Measurements from ENCODE around the gene RFNG.

Gene RFNG

DNA sequence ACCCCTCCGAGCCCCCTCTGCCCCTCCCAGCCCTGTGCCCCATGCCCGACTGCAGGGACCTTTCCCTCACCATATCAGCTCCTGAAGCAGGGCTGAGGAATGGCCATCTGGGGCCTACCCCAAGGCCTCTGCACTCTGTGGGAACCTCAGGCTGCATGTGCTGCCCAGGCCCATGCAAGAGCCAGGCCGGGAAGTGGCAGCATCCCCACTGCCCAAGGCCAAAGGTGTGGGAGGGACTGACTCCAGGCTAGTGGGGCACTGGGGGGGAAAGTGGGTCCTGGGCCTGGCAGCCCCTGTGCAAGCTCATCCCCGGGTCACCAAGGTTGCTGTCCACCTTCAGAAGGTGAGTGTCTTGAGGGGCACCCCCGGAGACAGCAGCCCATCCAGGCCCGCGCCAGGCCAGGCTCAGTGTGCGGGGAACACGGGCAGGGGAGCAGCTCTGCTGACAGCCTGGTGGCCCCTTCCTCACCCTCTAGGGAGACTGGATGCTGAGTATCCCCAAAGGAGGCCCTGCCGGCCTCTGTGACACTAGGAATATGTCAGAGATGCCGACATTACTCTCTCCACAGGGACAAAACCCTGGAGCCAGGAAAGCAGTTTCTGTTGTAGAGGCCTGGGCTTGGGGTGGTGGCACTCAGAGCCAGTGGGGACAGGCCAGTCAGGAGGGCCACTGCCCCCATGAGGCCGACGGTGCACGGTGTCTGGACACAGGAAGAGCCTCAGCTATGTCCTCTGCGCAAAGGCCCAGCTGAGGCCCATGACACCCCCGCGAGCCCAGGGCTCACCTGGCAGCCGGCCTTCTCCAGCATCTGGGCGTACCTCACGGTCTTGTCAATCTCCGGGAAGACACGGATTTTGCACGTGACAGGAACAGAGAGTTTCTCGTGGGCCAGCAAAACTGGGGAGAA is 10.7 kb upstream of the RFNG start:
- Histone ChIP-seq H3K4me3 (ENCODE audit: insufficient read depth, low read depth, low read length, poor library complexity, severe bottlenecking) (no peak overlapping the region), H3K36me3 (ENCODE audit: control insufficient read depth, insufficient read depth, low read length) (peaks cover 56% of the 10 kb centered on the region)

DNA sequence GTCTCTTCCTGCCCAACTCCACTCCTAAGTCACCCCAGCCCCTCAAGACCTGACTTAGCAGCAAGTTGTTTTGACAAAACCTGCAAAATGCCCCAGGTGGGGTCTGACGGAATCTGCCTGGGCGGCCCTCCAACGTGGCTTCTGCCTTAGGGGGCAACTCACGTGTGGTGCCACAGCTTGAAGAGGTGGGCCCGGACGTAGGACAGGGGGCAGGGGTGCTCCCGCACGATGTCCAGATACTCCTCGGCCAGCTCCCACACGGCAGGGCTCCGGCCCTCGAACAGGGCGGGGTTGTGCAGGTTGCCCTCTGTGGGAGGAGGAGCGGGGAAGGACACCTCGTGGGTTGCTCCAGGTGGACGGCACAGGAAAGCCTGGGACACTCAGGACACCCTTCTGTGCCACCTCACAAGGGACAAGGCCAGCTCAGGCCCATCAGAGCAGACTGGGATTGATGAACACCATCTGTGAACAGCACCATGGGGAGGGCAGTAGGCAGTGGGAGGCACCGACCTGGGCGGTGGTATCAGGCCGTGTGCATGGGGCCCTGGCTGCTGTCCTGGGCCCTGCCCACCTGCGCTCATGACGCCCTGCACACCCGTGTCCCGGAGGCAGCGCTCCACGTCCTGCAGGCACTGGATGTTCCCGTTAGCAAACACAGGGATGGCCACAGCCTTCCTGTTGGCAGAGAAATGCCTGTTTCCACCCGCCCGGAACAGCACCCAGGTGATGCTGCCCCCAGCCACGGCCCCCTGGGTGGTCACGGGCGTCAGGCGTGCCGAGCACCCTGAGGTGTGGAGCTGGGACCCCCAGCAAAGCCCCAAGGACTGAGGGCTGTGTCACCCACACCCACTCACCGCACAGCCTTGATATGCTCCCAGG is 9.7 kb upstream of the RFNG start:
- Histone ChIP-seq H3K27me3 (replicated peaks; ENCODE audit: control insufficient read depth, insufficient read depth, low read length, poor library complexity, severe bottlenecking) (no peaks in the 10 kb centered on the region), H3K36me3 (ENCODE audit: control insufficient read depth, insufficient read depth, low read length) (peaks cover 66% of the 10 kb centered on the region), H3K4me3 (ENCODE audit: insufficient read depth, low read depth, low read length, poor library complexity, severe bottlenecking) (no peak overlapping the region), H3K4me1 (ENCODE audit: control insufficient read depth, insufficient read depth, low read length, poor library complexity, severe bottlenecking) (peaks cover 16% of the 10 kb centered on the region), H3K27ac (ENCODE audit: insufficient read depth, low read length, poor library complexity, severe bottlenecking) (no peak overlapping the region), H3K9me3 (ENCODE audit: control insufficient read depth, low read length) (no peaks in the 10 kb centered on the region)
- no peak for DNase-seq

More for the DNA sequence above, 10.7 kb upstream of the RFNG start:
- Histone ChIP-seq H3K4me1 (ENCODE audit: control insufficient read depth, insufficient read depth, low read length, poor library complexity, severe bottlenecking) (peaks cover 18% of the 10 kb centered on the region), H3K27me3 (replicated peaks; ENCODE audit: control insufficient read depth, insufficient read depth, low read length, poor library complexity, severe bottlenecking) (no peaks in the 10 kb centered on the region), H3K27ac (ENCODE audit: insufficient read depth, low read length, poor library complexity, severe bottlenecking) (no peak overlapping the region), H3K9me3 (ENCODE audit: control insufficient read depth, low read length) (no peaks in the 10 kb centered on the region)
- no peak for DNase-seq

DNA sequence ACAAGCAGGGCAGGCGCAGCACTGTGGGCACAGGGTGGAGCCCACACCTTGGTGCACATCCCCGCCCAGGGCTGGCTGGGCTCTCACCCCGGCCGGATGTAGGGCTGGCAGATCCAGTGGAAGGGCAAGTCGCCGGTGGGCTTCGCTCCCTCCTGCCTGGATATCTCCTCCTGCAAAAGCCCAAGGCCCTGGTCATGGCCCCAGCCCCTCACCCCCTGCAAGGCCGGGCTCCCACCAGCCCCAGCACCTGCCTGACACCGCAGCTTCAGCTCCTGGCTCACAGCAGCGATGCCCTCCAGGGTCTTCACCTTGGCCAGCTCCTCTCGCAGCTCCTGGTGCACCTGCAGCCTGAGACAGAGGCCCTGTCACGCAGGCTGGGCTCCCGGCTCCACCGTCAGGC is 9.0 kb upstream of the RFNG start:
- DNase-seq: no peak
- H3K4me3 ChIP-seq (ENCODE audit: insufficient read depth, low read depth, low read length, poor library complexity, severe bottlenecking): no peak overlapping the region
- no peaks in the 10 kb centered on the region for H3K9me3 ChIP-seq (ENCODE audit: control insufficient read depth, low read length)
- no peaks in the 10 kb centered on the region for H3K27me3 ChIP-seq (replicated peaks; ENCODE audit: control insufficient read depth, insufficient read depth, low read length, poor library complexity, severe bottlenecking)
- H3K36me3 ChIP-seq (ENCODE audit: control insufficient read depth, insufficient read depth, low read length): peaks cover 71% of the 10 kb centered on the region
- H3K27ac ChIP-seq (ENCODE audit: insufficient read depth, low read length, poor library complexity, severe bottlenecking): no peak overlapping the region
- H3K4me1 ChIP-seq (ENCODE audit: control insufficient read depth, insufficient read depth, low read length, poor library complexity, severe bottlenecking): peaks cover 12% of the 10 kb centered on the region

GRCh38 chr17:82060001-82060380 is 8.4 kb upstream of the RFNG start:
- no peak for DNase-seq
- no peak overlapping the region for H3K27ac ChIP-seq (ENCODE audit: insufficient read depth, low read length, poor library complexity, severe bottlenecking)

GRCh38 chr17:82059272-82060000 is 7.8 kb upstream of the RFNG start:
- Histone ChIP-seq H3K4me3 (ENCODE audit: insufficient read depth, low read depth, low read length, poor library complexity, severe bottlenecking) (no peak overlapping the region), H3K4me1 (ENCODE audit: control insufficient read depth, insufficient read depth, low read length, poor library complexity, severe bottlenecking) (peaks cover 4% of the 10 kb centered on the region), H3K27ac (ENCODE audit: insufficient read depth, low read length, poor library complexity, severe bottlenecking) (no peak overlapping the region), H3K36me3 (ENCODE audit: control insufficient read depth, insufficient read depth, low read length) (peaks cover 80% of the 10 kb centered on the region), H3K27me3 (replicated peaks; ENCODE audit: control insufficient read depth, insufficient read depth, low read length, poor library complexity, severe bottlenecking) (no peaks in the 10 kb centered on the region), H3K9me3 (ENCODE audit: control insufficient read depth, low read length) (no peaks in the 10 kb centered on the region)
- DNase-seq: no peak

More at GRCh38 chr17:82060001-82060380, 8.4 kb upstream of the RFNG start:
- H3K27me3 ChIP-seq (replicated peaks; ENCODE audit: control insufficient read depth, insufficient read depth, low read length, poor library complexity, severe bottlenecking): no peaks in the 10 kb centered on the region
- peaks cover 75% of the 10 kb centered on the region for H3K36me3 ChIP-seq (ENCODE audit: control insufficient read depth, insufficient read depth, low read length)
- H3K4me3 ChIP-seq (ENCODE audit: insufficient read depth, low read depth, low read length, poor library complexity, severe bottlenecking): no peak overlapping the region
- peaks cover 9% of the 10 kb centered on the region for H3K4me1 ChIP-seq (ENCODE audit: control insufficient read depth, insufficient read depth, low read length, poor library complexity, severe bottlenecking)
- no peaks in the 10 kb centered on the region for H3K9me3 ChIP-seq (ENCODE audit: control insufficient read depth, low read length)

DNA sequence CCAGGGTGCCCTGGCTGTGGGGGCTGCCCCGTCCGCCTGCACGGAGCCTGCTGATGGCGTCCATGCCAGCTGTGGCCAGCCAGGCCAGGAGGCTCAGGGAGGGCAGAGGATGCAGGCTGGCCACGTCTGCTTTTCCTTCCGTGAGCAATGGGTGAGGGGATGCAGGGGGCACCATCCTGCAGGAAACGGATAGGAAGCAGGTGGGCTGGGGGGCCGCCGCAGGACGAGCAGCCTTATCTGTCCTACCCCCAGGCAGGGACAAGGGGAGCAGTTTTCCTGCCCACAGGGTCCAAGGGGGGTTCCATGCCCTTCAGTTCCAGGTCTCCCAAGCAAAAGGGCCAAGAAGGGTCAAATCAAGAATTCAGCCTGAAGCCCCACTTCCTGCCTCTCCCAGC is 7.2 kb upstream of the RFNG start:
- peaks cover 86% of the 10 kb centered on the region for H3K36me3 ChIP-seq (ENCODE audit: control insufficient read depth, insufficient read depth, low read length)
- no peak overlapping the region for H3K4me3 ChIP-seq (ENCODE audit: insufficient read depth, low read depth, low read length, poor library complexity, severe bottlenecking)
- no peak for DNase-seq
- no peak overlapping the region for H3K27ac ChIP-seq (ENCODE audit: insufficient read depth, low read length, poor library complexity, severe bottlenecking)
- no peaks in the 10 kb centered on the region for H3K27me3 ChIP-seq (replicated peaks; ENCODE audit: control insufficient read depth, insufficient read depth, low read length, poor library complexity, severe bottlenecking)
- H3K9me3 ChIP-seq (ENCODE audit: control insufficient read depth, low read length): no peaks in the 10 kb centered on the region
- no peaks in the 10 kb centered on the region for H3K4me1 ChIP-seq (ENCODE audit: control insufficient read depth, insufficient read depth, low read length, poor library complexity, severe bottlenecking)

- Histone ChIP-seq H3K9me3 (ENCODE audit: control insufficient read depth, low read length) (no peaks in the 10 kb centered on the region), H3K36me3 (ENCODE audit: control insufficient read depth, insufficient read depth, low read length) (peaks cover 89% of the 10 kb centered on the region), H3K27ac (ENCODE audit: insufficient read depth, low read length, poor library complexity, severe bottlenecking) (no peak overlapping the region), H3K4me1 (ENCODE audit: control insufficient read depth, insufficient read depth, low read length, poor library complexity, severe bottlenecking) (peaks cover 4% of the 10 kb centered on the region), H3K4me3 (ENCODE audit: insufficient read depth, low read depth, low read length, poor library complexity, severe bottlenecking) (no peak overlapping the region), H3K27me3 (replicated peaks; ENCODE audit: control insufficient read depth, insufficient read depth, low read length, poor library complexity, severe bottlenecking) (no peaks in the 10 kb centered on the region)
- no peak for DNase-seq
Observed at GRCh38 chr17:82058230-82058854, 6.7 kb upstream of the RFNG start.

DNA sequence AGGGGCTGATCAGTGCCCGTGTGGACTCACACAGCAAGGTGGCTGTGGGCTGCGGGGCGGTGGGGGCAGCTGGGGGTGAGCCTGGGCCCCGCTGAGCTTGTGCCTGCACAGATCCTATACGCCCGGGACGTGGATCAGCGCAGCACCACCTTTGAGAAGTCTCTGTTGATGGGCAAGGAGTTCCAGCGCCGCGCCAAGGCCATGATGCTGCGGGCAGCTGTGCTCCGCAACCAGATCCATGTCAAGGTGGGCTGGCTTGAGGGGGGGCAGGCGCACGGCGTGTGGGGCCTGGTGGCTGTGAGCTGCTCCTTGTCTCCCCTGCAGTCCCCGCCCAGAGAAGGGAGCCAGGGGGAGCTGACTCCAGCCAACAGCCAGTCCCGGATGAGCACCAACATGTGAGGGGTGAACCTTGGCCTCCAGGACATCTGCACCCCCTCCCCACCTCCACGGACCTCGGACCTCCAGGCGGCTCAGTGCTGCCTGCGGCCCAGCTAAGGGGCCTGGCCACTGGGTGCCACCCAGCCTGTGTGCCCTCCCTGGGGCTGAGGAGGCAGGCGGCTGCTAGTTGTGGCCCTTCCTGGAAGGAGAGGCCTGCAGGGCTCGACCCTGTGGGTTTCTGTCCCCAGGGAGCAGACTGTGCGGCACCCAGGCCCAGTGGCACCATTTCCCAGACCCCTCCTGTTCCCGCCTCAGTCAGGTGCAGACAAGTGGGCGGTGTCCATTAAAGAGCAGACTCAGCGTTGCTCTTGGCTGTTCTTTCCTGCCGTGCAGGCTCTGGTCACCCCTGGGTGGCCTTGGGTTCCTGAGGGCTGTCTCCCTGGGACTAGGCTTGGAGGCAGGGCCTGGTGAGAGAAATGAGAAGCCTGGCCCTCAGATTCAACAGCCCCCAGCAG is 5.4 kb upstream of the RFNG start:
- H3K36me3 ChIP-seq (ENCODE audit: control insufficient read depth, insufficient read depth, low read length): peaks cover 77% of the 10 kb centered on the region
- no peak for DNase-seq
- H3K9me3 ChIP-seq (ENCODE audit: control insufficient read depth, low read length): no peaks in the 10 kb centered on the region
- peaks cover 16% of the 10 kb centered on the region for H3K4me1 ChIP-seq (ENCODE audit: control insufficient read depth, insufficient read depth, low read length, poor library complexity, severe bottlenecking)
- no peak overlapping the region for H3K4me3 ChIP-seq (ENCODE audit: insufficient read depth, low read depth, low read length, poor library complexity, severe bottlenecking)
- no peak overlapping the region for H3K27ac ChIP-seq (ENCODE audit: insufficient read depth, low read length, poor library complexity, severe bottlenecking)
- no peaks in the 10 kb centered on the region for H3K27me3 ChIP-seq (replicated peaks; ENCODE audit: control insufficient read depth, insufficient read depth, low read length, poor library complexity, severe bottlenecking)

Measured in effector memory CD4-positive, alpha-beta T cell (primary cell).